Hematopoietic multipotent progenitor cell treated with erythropoietin and hydrocortisone succinate and interleukin-3 and kit ligand, for 4 days (in vitro differentiated cells): ENCODE results near the gene CHIC2.
"Not testable (repeated sequence)": the region's sequence is repeated elsewhere in the genome, so short reads cannot be mapped to it uniquely, and the experiment has no call there.

Source experiments
- DNase-seq: peaks from one replicate; pipeline ENCODE4 v3.0.0-alpha.2; 2015

CHIC2 gene

DNA sequence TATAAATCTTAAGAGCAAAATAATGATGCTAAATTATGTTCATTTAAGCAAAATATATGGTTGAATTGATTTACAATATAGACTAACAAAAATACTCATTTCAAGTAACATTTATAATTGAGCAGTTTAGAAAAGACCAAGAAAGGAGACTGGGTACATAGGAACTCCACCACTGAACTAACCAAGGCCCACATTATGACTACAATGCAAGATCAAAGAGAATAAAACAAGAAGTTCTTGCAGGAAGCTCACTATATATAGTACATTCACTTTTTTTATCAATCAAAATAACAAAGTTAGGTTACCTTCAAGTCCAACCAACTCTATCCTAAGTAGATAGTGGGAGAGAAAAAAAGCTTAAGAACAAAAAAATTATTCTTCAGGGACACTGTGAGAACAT is 8.0 kb downstream of the CHIC2 start:
- no peak for DNase-seq

DNA sequence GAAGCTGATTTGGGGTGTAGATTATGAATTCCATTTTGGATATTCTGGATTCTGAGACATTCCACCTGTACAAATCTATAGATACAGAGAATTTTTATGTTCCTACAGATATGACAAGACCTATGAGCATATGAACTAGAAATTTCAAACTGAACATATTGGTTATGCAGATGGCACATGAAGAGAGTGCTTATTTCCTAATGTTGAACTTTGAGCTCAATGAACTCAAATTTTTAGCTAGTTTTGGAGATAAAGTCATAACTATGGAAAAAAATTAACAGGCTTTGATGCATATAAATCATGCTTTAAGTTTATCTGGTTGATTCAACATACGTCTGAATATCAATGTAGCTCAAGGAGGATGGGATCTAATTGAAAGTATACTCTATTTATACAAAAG is 8.9 kb downstream of the CHIC2 start:
- DNase-seq: no peak

DNA sequence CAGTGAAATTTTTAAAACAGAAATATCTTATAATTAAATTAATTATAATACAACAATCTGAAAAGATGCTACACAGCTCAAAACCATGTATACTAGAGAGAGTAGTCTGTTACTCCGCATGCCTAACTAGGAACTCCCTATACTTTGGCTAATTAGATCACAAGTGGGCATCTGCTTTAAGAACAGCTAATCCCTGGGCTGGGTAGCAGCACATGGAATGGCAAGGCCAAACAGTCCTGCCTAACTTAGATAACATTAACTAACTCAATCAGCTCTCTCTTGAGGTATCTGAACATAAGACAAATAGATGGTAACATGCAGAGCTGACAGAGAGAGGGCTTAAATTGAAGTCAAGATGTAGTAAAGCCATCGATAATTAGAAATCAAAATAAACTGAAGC is 9.9 kb downstream of the CHIC2 start:
- DNase-seq: peak; percentile 48

DNA sequence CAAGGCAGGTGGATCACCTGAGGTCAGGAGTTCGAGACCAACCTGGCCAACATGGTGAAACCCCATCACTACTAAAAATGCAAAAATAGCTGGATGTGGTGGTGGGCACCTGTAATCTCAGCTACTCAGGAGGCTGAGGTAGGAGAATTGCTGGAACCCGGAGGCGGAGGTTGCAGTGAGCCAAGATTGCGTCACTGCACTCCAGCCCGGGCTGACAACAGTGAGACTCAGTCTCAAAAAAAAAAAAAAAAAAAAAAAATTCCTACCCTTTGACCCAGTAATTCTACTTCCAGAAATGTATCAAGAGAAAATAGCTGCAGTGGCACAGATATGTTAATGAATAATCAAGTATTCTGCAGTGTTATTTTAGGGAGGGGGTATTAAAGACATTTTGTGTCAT is 11.1 kb downstream of the CHIC2 start:
- DNase-seq: not testable (repeated sequence)

DNA sequence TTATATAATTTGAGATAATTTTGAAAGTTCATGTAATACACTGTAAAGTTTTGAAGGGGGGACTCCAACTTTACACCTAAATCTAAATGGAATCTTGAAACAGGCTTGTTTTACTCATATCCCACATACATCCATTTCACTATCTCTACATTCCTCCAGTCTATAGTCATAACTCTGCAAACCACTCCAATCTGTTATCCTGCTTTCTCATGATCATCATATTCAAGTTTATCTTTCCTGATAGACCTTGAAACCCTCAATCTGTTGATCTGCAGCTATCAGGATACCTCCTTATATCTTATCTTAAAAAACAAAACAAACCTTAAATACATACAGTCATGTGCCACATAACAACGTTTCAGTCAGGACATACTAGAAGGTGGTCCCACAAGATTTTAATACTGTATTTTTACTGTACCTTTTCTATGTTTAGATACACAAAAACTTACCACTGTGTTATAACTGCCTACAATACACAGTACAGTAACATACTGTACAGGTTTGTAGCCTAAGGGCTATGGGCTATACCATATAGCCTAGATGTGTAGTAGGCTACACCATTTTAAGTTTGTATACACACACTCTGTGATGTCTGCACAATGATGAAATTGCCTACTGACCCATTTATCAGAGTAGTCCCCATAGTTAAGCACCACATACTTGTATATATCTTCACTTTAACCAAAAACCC is 14.0 kb downstream of the CHIC2 start:
- no peak for DNase-seq

DNA sequence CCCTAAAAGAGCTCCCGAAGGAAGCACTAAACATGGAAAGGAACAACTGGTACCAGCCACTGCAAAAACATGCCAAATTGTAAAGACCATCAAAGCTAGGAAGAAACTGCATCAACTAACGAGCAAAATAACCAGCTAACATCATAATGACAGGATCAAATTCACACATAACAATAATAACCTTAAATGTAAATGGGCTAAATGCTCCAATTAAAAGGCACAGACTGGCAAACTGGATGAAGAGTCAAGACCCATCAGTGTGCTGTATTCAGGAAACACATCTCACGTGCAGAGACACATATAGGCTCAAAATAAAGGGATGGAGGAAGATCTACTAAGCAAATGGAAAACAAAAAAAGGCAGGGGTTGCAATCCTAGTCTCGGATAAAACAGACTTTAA is 20.8 kb downstream of the CHIC2 start:
- DNase-seq: not testable (repeated sequence)

DNA sequence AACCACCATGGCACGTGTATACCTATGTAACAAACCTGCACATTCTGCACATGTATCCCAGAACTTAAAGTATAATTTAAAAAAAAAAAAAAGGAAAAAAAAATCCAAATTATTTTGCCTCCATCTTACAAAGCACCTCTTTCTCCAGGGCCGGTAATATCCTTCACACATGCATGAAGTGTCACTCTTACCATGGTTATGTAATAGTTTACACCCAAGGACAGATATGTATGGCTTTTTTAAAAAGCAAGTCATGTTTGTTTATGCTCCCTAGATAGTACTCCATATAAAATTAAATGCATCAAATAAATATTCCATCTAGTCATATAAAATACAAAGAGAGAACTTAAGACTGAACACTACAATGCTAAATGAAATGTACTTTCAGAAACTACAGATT is 22.5 kb downstream of the CHIC2 start:
- DNase-seq: no peak

DNA sequence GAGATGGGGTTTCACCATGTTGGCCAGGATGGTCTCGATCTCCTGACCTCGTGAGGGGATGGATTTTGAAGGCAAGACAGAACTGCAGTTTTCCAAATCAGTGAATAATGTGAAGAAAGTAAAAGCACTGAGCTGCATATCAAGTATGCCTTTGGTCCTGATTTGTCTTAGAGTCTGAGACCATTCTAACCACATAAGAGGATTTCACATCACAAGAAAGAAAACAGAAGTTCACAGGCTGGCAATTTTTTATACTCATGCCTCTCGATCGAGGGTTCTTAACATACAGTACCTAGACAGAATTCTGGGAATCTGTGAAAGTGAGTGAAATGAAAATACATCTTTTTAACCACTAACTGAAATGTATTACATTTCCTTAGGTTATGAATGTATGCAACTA is 23.3 kb downstream of the CHIC2 start:
- no peak for DNase-seq

DNA sequence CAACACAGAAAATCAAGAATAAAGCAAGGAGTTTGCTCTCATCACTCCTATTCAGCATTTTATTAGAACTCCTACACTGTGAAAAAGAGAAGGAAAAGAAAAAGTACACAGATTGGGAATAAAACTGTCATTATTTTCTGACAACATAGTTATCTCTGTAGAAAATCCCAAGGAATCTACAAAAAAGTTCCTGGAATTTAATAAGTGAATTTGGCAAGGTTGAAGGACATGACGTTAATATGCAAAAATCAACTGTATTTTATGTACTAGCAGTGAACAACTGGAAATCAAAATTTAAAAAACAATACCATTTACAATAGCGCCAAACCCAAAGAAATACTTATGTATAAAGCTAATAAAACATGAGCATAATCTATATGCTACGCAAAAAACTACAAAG is 26.3 kb downstream of the CHIC2 start:
- DNase-seq: no peak

DNA sequence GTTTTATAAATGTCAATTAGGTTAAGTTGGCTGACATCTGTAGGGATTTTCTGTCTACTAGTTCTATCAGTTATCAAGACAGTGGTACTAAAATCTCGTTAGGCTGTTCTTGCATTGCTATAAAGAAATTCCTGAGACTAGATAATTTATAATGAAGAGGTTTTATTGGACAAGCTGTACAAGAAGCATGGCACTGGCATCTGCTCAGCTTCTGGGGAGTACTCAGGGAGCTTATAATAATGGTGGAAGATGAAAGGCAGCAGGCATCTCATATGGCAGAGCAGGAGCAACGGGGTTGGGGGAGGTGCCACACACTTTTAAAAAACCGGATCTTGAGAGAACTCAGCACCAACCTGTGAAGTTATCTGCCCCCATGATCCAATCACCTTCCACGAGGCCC is 28.2 kb downstream of the CHIC2 start:
- DNase-seq: no peak

DNA sequence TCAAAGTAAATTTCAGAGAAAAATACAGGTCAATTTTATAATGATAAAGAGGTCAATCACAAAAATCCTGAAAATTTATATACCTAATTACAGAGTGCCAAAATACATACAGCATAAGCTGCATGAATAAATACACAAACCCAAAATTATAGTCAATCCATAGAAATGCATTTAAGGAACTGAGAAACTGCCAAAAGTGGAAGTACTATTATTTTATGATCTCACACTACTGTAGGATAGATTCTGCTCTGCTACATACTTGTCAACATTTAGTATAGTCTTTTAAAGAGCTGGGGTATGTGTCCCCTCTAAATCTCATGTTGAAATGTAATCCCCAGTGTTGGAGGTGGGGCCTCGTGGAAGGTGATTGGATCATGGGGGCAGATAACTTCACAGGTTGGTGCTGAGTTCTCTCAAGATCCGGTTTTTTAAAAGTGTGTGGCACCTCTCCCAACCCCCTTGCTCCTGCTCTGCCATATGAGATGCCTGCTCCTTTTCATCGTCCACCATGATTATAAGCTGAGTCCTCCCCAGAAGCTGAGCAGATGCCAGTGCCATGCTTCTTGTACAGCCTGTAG is 31.8 kb downstream of the CHIC2 start:
- peak; percentile 23 for DNase-seq

DNA sequence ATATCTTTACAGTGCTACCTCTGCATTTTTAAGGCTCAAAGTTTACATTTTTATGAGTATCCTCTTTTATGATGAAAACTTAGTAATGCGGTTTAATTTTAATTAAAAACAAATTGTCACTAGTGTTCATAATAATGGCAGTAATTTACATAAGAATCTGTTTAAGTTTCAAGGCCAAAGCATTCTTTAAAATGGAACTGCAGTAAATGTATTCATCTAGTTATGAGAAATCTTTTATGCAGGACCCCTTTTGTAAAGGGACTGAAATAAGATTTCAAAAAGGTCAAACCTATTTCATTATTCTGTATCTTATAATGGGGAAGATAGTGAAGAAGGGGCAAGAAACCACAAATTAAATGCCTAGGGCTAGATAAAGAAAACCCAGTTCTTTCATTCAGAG is 37.1 kb downstream of the CHIC2 start:
- DNase-seq: peak; percentile 8

DNA sequence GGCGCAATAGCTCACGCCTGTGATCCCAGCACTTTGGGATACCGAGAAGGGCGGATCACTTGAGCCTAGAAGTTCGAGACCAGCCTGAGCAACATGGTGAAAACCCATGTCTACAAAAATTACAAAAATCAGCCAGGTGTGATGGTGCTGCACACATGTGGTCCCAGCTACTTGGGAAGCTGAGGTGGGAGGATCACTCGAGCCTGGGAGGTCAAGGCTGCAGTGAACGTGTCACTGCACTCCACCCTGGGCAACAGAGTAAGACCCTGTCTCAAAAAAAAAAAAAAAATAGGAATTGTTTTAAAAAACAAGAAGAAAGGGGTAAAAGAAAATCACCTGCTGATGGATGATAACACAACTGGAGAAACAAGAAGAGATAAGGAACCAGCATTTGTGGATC is 38.8 kb downstream of the CHIC2 start:
- DNase-seq: no peak

DNA sequence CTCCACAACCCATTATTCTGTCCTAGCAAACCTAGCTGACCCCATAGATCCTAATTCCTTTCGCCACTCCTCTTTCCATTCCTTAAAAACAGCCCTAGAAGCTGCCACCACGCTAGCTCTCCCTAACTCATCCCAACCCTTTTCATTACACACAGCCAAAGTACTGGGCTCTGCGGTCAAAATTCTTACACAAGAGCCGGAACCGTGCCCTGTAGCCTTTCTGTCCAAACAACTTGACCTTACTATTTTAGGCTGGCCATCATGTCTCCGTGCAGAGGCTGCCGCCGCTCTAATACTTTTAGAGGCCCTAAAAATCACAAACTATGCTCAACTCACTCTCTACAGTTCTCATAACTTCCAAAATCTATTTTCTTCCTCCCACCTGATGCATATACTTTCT is 41.4 kb downstream of the CHIC2 start:
- DNase-seq: not testable (repeated sequence)

DNA sequence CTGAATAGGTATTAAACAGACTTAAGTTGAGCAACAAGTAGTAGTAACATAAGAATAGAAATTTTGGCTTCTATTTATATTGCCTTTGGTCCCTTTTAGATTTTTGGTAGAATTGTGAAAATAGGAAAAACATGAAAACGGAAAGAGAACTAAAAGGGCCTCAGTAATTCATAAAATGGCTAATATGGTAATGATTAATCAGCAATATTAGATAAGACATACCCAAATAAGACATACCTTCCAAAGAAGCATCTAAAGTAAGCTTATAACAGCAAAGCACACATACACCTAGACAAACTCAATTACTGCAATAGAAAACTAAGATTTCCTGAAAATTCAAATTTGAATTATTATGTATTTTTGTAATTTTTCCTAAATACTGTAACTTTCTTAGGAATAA is 46.4 kb downstream of the CHIC2 start:
- no peak for DNase-seq

DNA sequence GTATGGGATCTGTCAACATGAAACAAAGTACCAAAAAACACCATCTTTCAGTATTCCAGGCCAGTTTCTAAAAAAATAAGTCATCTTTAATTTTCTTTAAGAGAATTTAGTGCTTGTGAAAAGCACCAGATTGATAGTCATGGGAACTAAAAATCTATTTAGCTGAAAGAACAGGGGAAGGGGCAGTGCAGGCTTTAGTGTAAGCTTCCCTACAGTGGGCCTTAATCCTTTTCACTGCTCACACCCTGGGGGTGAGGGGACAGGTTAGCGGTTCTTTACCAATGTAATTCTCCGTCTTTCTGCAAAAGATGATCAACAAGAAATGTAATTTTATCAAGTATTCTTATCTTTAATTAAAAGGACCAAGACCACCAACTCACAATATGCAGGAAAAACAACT is 47.1 kb downstream of the CHIC2 start:
- no peak for DNase-seq

DNA sequence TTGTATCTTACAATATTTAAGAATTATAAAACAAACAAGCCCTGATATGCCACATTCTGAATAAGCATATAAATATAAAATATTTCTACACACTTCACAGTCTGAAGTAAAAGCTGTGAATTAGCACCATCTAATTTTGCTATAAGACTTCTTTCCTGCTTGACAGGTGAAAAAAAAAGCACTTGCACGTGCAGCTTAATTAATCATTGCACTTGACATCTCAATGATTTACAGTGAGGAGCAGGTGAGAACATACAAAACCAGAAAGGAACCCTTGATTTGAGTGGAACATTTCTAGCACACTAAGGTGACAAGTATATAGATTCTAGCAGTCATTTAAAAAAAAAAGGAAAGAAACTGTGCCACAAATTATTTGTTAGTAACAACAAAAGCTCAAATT is 47.9 kb downstream of the CHIC2 start:
- no peak for DNase-seq

DNA sequence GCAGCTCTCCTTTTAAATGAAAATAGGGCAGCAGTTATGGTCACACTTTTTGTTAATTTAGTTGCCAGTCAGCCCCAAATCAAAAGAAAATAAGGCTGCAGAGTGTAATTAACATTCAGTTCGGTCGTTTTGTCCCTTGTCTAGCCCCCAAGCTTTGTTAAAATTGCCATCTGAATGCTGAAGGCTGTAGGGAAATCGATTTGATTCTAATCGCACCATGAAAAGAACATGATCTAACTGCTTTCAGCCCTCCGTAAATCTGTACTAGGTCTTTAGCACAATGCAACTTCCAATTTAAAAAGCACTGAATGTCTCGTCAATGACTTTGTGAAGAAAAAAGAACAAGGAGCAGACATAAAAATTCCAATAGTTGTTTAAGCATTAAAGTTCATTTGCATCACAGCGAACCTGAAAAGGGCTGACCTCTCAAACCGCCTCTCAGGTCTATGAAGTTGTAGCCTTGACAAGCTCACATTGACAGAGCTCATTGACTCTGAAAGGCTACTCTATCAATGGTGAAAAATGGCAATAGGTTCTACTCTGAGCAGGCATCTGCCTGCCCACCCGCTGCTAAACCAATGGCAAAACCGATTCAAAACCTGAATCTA is 48.9 kb downstream of the CHIC2 start:
- DNase-seq: no peak

DNA sequence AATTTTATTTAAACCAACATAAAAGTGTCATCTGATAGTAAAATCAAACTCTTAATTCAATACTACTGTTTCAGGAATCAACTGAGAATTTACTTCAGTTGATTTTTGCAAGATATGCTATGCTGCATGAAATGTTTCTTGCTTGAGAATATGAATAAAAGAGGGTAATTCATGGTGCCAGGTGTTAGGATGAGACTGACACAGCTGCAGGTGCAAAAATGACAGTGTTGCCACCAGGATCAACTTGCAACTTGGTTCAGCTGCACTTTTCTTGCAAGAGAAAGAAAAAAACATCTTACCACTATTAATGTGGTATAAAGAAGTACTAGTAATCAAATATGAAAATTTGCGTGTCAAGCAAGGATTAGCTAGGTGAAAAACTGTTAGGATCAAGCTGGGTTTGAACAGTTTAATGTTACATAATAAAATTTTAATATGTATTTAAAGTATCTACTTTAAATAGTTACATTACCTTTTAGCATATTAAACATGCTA is 49.7 kb downstream of the CHIC2 start:
- DNase-seq: no peak

DNA sequence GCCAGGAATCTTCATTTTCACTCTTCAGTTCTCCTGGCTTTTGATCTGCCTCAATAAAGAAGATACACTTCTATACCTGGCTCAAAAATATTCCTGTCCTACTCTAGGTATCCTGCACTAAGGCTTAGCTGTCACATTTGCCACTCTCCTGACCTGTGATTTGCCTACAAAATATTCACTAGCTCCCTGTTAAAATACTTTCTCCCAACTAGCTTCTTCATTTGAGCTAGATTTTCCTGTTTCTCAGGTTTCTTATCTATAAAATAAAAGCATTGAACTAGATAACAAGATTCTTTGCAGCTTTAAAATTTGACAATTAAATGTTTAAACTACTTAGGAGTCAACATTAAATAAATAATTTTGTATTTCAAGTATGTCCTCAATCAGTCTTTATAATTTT is 53.2 kb downstream of the CHIC2 start:
- no peak for DNase-seq

DNA sequence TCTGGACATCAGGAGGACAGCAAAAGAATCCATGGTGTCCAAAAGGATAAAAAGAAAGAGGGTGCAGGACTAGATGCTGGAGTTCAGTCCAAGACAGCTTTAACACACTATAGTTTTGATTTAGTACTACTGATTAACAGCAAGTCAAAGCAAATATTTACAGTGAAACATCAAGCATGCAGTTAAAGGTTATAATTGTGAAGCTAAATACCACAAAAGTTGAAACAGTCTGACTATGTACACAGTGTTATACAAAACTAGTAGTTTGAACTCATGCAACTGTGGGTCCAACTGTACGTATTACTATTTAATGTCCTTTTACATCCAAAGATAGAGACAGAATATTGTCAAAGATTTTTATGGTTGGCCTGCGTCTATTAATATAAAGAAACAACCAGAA is 57.6 kb downstream of the CHIC2 start:
- no peak for DNase-seq

DNA sequence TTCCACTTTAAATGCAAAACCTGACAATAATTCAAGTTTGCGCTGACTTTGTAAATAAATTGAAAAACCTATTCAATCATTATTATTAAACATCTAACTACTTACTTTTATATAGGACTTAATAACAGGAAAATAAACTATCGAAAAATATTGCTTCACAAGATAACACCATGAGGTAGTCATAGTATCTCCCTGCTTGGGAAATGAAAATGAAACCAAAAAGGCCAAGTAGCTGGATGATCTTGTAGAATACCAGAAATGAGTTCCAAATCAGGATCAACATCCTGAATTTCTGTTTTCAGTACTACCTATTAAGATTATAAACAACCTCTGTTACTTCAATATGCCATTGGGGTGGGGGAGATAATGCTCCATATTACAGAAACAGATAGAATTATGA is 58.9 kb downstream of the CHIC2 start:
- DNase-seq: no peak

DNA sequence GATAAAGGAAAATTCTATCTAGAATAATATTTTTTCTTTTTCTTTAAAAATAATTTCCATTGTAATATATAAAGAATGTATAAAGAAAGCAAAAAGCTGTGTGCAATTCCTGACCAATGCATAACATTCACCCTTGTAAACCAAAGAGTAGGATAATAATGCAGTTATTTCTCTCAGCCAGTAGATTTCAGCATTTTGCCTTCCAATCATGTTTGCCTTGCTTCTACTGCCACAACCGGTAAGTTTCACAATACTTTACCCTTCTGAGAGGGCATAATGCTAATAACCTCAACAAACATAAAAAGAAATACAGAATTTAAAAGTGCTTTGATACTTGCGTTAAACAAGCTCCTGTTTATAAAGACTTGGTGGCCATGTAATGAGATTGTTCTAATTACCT is 59.9 kb downstream of the CHIC2 start:
- no peak for DNase-seq

DNA sequence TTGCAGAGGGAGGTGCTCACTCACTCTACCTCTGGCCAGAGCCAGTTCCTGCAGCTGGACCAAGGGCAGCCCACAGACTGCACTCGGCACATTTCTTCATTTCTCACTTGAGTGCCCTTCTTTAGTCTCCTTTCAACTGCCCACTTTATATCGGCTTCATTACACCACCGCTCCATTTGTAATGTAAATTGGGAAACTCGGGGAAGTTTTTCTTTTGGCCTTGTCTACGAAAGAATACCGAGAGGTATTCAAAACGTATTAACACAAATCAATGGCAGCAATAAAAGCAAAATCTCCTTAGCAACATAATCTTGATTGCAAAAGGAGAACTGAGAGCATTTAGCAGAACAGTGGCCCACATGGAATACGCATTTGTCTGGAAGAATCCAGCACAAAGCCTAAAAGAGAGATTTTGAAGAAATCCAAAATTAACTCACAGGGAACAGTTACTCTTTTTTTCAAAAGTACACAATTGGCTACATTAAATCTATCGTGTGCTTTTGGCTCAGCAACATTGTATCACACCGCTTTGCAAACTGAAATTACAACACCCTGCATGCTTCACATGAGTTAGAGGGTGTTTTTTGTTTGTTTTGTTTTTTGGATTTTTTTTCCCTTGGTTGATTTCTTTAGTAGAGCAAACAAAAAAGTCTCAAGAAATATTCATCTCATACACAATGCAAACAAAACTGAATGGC is 62.6 kb downstream of the CHIC2 start:
- DNase-seq: no peak
